ENCODE data around the gene PTX3. TPM values are rescaled to one million over a fixed set of nuclear protein-coding genes. Genes with fewer than 3 reads are reported as not detected.

PTX3 gene
- total and polyA plus RNA-seq, 10 of the 15 experiments (the other 5 are each of a cell fraction or from before 2014, with no cell fraction given), result 0.03 to 0.11 (median 0.06) TPM; not detected in 7

- TF ChIP-seq USF1 (IDR thresholded peaks at IDR 0.05; ENCODE audit: borderline replicate concordance, extremely low read length, insufficient read depth, low read depth, low read length), result no peak
- no peak for TF ChIP-seq MXI1 (IDR thresholded peaks at IDR 0.05; ENCODE audit: low read depth, low read length)
- no peak for TF ChIP-seq EZH2 (IDR thresholded peaks at IDR 0.05; ENCODE audit: borderline replicate concordance, control insufficient read depth, low read depth, low read length)
- no peak for TF ChIP-seq PRDM15 (CRISPR knock-in tag; IDR thresholded peaks at IDR 0.05)
These were observed 29.1 kb downstream of the PTX3 start (continued) for GRCh38 chr3:157465741-157466140.

GRCh38 chr3:157467200-157467599, 30.6 kb downstream of the PTX3 start:
- H3K27me3 ChIP-seq (replicated peaks in 1 of 2; ENCODE audit: control insufficient read depth in 2 of 2, insufficient read depth in 2 of 2, low read length in 1 of 2), result no peaks in the 10 kb centered on the region; a peak in 2 of 4 replicates
- WGBS (ENCODE audit: insufficient coverage, insufficient replicate concordance, low lambda C conversion rate, missing lambda C conversion rate), result 0% methylated on average over 1 of the region's 1 CpG
- POLR2A ChIA-PET, result no interaction called here
- no peaks in the 10 kb centered on the region for H3K36me3 ChIP-seq (ENCODE audit: control insufficient read depth in 2 of 2, insufficient read depth in 2 of 2, low read length in 1 of 2)
- in situ Hi-C loops (cut with MboI), result no loop called here
- BruUV-seq (replicated peaks), result no TSS peak
- no peak overlapping the region for H3K4me2 ChIP-seq (ENCODE audit: control insufficient read depth, insufficient read depth)
- no peaks in the 10 kb centered on the region for H3K79me2 ChIP-seq (ENCODE audit: control insufficient read depth, insufficient read depth, low read length)
- RAD21 ChIA-PET (ENCODE audit: unreplicated experiment), result no interaction called here
- no peak overlapping the region for H3K27ac ChIP-seq (ENCODE audit: control insufficient read depth, insufficient read depth)
- SMC1A ChIA-PET (ENCODE audit: uncharacterized antibody, unreplicated experiment), result no interaction called here
- H3K4me3 ChIP-seq, result no peak overlapping the region
- H3K9ac ChIP-seq (ENCODE audit: control insufficient read depth, insufficient read depth, low read length), result no peak overlapping the region
- H4K20me1 ChIP-seq (ENCODE audit: control insufficient read depth, insufficient read depth), result no peaks in the 10 kb centered on the region
- no peak for DNase-seq (ENCODE audit: low read depth, low spot score)
- H3K4me1 ChIP-seq (ENCODE audit: control insufficient read depth, insufficient read depth, low read length), result no peaks in the 10 kb centered on the region
- no peaks in the 10 kb centered on the region for H3K9me3 ChIP-seq (replicated peaks; ENCODE audit: control insufficient read depth, insufficient read depth, low read length)
- intact Hi-C loops (cut with micrococcal nuclease; ENCODE audit: unreplicated experiment), result no loop called here
- FAIRE-seq, result no peak
- CTCF ChIA-PET, result no interaction called here
- no peak overlapping the region for H2AFZ ChIP-seq (ENCODE audit: control insufficient read depth, low read depth, low read length)
- no peak for ATAC-seq
- no peak for TF ChIP-seq WRNIP1 (IDR thresholded peaks at IDR 0.05; ENCODE audit: borderline replicate concordance, low read depth, low read length)
- TF ChIP-seq BHLHE40 (IDR thresholded peaks at IDR 0.05; ENCODE audit: borderline replicate concordance in 1 of 2, low read depth in 2 of 2, low read length in 1 of 2), result no peak
- no peak for TF ChIP-seq NR2C2 (IDR thresholded peaks at IDR 0.05; ENCODE audit: borderline replicate concordance, control insufficient read depth, insufficient read length, low read depth)
- TF ChIP-seq SUPT20H (IDR thresholded peaks at IDR 0.05; ENCODE audit: borderline replicate concordance, control insufficient read depth, low read depth, low read length), result no peak
- no peak for TF ChIP-seq ZSCAN29 (IDR thresholded peaks at IDR 0.05)
- no peak for TF ChIP-seq ZBED1 (IDR thresholded peaks at IDR 0.05; ENCODE audit: borderline replicate concordance)
- TF ChIP-seq ZNF384 (IDR thresholded peaks at IDR 0.05; ENCODE audit: borderline replicate concordance, low read depth, low read length), result no peak
- no peak for TF ChIP-seq ZBTB11 (CRISPR knock-in tag; IDR thresholded peaks at IDR 0.05)
